HG03025 (cell line): Measurements from ENCODE around the gene PPP1R10.
"Not testable (repeated sequence)": the region's sequence is repeated elsewhere in the genome, so short reads cannot be mapped to it uniquely, and the experiment has no call there.

Source experiments
- ATAC-seq: cut with Tn5 transposase; IDR thresholded peaks from one replicate; pipeline ENCODE4 v1.9.1; 2021; ENCODE audit warnings: mild to moderate bottlenecking, moderate library complexity; ENCODE audit not compliant: unreplicated experiment, low FRiP score

Gene PPP1R10

DNA sequence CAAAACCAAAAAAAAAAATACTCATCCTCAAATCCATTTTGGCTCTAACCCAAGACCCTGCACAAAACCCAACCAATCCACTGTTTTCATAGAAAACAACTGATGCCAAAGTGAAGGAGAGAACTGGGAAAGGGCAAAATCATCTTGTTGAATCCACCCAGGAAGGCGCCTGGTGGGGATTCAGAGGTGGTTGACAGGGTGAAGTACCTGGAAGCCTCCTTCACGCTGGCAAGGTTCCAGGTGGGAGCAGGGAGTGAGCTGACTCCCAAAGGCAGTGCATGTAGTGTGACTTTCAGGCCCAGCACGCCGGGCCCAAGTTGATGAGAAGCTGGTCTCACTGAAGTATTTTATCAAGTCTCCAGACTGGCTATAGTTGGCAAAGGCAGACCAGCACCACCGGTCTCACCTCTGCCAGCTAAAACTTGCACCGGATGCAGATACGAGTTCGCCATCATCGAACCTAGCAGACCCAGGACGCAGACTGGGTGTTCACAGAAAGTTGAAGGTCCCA lies 16.5 kb downstream of the PPP1R10 start:
- no peak for ATAC-seq

DNA sequence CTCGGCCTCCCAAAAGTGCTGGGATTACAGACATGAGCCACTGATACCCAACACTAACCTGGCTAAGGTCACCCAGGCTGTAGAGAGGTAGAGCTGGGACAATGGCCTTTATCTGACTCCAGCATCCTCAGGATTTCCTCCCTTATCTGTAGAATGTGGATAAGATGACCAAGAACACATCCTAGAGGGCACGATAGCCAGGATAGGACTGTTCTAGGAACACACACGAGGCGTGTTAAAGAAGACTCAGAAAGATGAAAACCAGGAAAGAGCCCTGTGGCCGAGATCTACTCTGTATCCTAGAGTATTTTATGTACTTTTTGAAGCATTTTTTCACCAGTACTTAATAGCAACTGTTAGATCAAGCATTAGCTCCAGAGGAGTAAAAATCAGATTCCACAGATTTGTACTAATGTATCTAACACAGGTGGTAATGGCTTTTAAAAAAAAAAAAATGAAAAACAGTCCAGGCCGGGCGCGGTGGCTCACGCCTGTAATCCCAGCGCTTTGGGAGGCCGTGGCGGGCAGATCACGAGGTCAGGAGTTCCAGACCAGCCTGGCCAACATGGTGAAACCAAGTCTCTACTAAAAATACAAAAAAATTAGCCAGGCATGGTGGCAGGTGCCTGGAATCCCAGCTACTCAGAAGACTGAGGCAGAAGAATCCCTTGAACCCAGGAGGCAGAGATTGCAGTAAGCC lies 17.3 kb downstream of the PPP1R10 start:
- ATAC-seq, result no peak

DNA sequence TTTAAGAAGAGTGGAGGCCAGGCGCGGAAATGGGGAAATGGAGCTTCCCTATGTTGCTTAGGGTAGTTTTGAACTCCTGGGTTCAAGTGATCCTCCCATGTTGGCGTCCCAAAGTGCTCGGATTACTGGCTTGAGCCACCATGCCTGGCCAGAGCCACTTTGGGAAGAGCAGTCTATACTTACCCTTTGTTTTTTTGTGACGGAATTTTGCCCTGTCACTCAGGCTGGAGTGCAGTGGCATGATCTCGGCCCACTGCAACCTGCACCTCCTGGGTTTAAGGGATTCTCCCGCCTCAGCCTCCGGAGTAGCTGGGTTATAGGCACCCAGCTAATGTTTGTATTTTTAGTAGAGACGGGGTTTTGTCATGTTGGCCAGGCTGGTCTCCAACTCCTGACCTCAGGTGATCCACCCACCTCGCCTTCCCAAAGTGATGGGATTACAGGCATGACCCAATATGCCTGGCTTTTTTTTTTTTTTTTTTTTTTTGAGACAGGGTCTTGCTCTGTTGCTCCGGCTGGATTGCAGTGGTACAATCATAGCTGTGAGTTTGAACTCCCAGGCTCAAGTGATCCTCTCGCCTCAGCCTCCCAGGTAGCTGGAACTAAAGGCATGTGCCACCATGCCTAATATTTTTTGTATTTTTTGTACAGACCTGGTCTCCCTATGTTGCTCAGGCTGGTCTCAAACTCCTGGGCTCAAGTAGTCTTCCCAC lies 18.0 kb downstream of the PPP1R10 start:
- ATAC-seq, result no peak

DNA sequence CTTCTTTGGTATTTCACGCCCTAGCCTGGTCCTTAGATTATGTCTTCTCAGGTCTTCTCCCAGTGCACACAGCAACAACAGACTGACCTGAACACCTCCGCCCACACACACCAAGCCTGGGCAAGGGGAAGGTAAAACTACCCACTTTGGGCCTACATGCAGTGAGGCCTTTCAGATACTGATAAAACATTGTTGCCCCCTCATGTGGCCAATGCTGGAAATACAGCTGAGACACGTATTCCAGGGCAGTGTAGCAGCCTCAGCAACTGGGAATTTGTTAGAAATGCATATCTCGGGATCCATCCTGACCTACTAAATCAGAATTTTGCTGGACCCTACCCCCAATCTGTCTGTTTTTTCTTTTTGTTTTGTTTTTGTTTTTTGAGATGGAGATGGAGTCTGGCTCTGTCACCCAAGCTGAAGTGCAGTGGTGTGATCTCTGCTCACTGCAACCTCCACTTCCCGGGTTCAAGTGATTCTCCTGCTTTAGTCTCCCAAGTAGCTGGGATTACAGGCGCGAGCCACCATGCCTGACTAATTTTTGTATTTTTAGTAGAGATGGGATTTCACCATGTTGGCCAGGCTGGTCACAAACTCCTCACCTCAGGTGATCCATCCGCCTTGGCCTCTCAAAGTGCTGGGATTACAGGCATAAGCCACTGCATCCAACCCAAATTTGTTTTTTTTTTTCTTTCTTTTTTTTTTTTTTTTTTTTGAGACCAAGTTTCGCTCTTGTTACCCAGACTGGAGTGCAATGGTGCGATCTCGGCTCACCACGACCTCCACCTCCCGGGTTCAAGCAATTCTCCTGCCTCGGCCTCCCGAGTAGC lies 19.5 kb downstream of the PPP1R10 start:
- not testable (repeated sequence) for ATAC-seq

DNA sequence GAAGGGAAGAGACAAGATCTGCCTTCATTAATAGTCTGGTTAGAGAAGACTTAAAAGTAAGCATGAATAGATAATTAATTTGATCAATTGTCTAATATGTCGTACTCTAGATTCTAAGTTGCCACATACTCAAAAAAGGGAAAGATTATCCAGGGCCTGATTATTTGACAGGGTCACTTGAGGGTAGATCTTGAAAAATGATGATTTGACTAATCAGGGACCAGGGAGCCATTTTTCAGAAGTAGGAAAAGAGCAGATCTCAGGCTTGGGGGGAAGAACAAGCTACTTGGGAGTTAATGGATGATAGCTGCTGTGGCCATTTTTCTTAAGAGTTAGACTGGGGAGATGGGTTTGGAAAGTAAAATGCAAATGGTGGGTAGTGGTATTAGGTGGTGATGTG lies 24.8 kb downstream of the PPP1R10 start:
- no peak for ATAC-seq

DNA sequence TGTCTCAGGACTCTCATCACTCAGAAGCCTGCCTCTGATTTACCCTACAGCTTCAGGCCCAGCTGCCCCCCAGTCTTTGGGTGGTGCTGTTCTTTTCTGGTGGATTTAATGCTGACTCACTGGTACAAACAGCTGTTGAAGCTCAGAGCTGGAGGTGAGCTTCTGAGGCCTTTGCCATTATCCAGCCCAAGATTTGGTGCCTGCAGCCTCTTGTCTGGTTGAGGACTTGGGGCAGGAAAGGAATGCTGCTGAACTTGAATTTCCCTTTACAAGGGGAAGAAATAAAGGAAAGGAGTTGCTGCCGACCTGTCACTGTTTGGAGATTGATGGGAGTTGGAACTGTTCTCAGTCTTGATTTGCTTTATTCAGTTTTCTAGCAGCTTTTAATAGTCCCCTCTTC lies 26.0 kb downstream of the PPP1R10 start:
- ATAC-seq, result no peak

DNA sequence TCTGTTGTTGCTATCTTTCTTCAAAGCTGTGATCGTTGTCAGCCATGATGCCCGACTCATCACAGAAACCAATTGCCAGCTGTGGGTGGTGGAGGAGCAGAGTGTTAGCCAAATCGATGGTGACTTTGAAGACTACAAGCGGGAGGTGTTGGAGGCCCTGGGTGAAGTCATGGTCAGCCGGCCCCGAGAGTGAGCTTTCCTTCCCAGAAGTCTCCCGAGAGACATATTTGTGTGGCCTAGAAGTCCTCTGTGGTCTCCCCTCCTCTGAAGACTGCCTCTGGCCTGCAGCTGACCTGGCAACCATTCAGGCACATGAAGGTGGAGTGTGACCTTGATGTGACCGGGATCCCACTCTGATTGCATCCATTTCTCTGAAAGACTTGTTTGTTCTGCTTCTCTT lies 26.5 kb downstream of the PPP1R10 start:
- ATAC-seq, result no peak

DNA sequence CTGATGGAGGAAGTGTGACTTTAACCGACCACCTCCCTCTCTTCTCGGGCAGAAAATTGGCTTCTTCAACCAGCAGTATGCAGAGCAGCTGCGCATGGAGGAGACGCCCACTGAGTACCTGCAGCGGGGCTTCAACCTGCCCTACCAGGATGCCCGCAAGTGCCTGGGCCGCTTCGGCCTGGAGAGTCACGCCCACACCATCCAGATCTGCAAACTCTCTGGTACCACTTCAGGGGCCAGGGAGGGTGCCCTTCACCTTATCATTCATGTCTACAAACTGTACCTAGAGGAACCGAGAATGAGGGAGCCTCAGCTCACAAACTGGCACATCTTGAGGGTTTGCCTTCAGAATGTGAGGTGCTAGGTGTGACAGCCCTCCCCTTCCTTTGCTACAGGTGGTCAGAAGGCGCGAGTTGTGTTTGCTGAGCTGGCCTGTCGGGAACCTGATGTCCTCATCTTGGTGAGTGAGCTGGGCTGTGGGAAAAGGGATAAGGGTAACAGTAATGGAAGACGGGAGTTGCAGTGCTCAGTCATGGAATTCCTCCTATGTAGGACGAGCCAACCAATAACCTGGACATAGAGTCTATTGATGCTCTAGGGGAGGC lies 27.2 kb downstream of the PPP1R10 start:
- no peak for ATAC-seq

DNA sequence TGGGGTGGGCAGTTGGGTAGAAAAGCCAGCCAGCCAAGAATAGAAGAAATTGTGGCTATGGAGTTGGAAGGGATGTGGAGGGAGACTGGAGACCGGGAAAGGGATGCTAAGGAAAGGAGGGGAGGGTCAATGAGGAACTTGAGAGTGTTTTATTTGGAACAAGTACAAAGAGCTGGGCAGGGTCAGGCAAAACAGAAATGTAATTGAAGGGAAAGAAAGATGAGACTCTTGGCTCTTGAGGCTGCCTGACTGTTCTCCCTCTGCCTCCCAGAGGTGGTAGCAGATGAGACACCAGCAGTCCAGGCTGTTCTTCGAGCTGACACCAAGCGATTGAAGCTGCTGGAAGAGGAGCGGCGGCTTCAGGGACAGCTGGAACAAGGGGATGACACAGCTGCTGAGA lies 33.1 kb downstream of the PPP1R10 start:
- no peak for ATAC-seq

DNA sequence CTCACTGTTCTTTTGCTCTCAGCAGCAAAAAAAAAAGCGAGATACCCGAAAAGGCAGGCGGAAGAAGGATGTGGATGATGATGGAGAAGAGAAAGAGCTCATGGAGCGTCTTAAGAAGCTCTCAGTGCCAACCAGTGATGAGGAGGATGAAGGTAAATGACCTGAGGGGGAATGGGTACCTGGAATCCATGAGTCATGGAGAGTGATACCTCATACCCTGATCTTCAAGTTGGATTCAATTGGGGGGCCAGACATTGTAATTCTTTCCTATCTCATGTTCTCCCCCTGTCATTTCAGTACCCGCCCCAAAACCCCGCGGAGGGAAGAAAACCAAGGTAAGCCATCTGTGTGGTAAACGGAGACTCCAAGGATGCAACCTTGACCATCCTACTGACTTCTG lies 39.0 kb downstream of the PPP1R10 start:
- ATAC-seq, result no peak

DNA sequence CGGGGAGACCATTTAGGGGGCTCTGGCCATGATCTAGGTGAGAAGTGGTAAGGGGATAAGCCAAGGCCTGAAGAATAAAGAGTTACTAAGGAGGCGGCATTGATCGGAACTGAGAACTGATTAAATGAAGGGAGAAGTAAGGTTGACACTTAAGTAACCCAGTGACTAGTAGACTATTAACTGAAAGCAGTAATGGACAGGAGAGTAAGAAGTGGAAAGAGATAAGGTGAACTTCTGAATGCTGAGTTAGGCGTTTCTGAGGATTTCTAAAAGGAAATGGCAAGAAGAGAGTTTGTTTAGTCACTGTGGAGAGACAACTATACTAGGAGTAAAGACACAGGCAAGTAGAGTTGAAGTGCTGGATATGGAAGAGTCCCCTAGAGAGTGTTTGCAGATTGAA lies 43.9 kb downstream of the PPP1R10 start:
- ATAC-seq, result no peak

DNA sequence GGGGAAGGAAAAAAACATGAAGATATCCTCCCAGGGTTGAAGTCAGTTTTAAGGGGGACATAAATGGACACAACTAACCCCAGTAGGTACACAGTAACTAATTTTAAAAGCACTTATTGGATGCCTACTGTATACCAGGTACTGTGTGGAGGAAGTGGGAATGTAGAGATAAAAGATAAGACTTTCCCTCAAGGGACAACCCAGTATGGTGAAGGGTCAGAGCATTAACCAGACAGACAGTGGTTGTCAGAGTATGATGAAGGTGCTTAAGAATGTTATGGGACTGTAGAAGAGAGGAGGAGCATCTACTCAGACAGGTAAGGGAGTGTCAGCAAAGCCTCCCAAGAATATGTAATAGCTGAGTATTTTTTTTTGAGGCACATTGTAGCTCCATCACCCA lies 44.9 kb downstream of the PPP1R10 start:
- ATAC-seq, result no peak

DNA sequence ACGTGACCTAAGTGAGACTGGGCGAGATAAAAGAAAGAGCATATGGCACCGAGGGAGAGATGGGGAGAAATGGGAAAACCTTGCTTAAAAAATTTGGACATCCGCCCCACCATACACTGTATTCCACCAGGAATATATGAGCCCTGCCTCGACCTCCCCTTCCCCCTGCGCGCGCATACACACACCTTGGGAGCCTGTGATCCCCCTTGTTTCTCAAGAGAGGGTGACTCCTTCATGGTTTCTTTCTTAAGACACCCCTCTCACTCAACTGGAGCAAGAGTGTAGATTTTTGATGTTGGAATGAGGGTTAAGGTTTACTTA lies 45.3 kb downstream of the PPP1R10 start:
- ATAC-seq, result no peak

DNA sequence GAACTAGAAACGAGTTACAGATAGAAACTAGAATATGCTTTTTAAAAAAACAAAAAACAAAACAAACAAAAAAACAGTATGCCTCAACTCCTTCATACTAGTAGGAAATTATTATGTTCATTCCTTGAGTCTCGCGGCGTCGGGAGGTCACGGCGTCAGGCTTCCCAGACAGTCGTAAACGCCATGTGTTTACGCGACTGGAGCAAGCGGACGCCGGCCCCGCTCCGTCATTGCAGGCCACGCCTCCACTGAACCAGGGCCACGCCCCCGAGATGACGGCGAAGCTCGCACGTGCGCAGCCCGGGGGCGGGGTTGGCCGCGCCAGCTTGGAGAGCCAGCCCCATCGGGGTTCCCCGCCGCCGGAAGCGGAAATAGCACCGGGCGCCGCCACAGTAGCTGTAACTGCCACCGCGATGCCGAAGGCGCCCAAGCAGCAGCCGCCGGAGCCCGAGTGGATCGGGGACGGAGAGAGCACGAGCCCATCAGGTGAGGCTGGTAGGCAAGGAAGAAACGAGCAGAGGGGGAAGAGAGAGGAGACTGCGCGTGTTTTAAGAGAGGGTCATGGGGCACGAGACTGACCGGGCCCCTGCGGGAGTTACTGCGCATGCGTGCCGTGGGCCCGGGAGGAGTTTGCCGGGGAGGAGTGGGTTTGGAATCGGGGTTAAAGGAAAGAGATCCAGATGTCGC lies 45.8 kb downstream of the PPP1R10 start, which contains the start of gene ABCF1:
Gene ABCF1 (plus strand): TSS at position 368 of the 687 bp plus-strand sequence. CDS start 46 bp downstream, at position 414.
- ATAC-seq, result peak; percentile 91

DNA sequence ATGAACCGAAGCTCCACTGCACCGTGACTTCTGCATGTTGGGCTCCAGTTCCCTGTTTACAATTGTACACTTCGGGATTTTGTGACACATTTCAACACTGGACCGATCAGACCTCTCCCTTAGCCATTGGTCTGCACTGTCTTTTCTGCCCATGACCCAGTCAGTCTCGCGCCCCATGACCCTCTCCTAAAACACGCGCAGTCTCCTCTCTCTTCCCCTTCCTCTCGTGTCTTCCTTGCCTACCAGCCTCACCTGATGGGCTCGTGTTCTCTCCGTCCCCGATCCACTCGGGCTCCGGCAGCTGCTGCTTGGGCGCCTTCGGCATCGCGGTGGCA lies 46.3 kb downstream of the PPP1R10 start:
- peak; percentile 12 for ATAC-seq

DNA sequence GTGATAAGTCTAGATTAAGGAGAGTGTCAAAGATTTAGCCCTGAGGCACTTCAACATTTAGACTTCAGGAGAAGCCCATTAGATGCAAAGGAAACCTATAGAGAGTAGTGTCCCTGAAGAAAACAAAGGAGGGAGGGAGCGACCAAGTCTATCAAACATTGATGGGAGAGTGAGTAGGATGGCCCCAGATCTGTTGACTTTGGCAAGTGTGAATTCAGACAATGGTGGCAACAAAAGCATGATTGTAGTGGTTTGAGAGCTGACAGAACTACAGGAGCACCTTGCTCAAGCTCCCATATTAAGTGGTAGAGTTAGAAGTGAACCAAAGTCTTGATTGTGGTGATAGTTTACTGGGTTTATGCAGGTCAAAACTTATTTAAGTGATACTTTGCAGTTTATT lies 46.8 kb downstream of the PPP1R10 start:
- ATAC-seq, result no peak

DNA sequence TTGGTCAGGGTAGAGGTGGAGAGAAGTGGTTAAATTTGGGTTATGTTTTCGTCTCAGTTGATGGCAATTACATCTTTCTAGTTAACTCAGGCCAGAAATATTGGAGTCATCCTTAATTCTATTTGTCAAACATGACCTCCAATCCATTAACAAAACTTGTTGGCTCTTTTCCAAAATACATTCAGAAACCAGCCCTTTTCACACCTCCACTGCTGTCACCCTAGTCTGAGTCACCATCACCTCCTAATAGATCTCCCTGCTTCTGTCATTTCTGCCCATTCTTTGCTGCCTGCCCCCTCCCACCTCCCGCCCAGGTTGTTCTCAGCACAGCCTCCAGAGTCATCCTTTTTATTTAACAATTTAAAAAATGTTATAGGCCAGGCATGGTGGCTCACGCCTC lies 48.8 kb downstream of the PPP1R10 start:
- ATAC-seq, result no peak

DNA sequence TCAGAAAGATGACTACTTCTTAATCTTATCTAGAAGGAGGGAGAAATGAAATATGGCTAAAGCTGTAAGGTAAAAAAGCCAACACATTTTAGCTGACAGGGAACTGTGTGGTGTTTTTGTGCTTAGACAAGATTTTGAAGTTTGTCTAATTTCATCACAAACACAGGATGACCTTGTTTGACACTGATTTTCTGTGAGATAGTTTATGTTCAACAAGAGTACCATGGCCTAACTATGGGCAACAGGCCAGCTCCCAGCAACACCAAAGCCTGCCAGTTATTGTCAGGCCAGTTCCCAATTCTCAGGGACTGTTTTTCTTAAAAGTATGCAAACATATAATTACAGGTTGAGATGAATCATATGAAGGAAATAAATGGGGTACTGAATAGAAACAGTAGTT lies 51.3 kb downstream of the PPP1R10 start:
- ATAC-seq, result no peak

DNA sequence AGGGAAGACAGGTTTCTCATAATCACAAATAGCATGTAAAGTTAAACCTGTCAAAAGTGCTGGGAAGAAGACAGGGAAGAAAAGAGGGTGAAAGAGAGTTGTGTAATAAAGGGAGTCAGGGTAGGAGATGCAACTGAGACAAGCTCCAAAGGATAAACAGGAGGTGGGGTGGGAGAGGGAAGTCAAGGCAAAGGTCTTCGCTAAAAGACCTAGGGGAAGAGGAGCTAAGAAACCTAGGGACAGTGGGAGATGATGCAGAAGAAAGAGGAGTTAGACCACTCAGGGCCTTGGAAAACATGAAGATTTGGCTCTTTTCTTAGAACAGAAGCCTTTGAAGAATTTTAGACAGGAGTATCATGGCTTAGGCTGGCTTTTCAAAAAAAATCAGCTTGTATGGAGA lies 52.9 kb downstream of the PPP1R10 start:
- no peak for ATAC-seq
